DMS153 (cell line): ENCODE data around the gene TDP1.

Source experiments
- DNase-seq: peaks from one replicate; lab custom pipeline; 2025; lab: John Stamatoyannopoulos, UW

Gene TDP1

DNA sequence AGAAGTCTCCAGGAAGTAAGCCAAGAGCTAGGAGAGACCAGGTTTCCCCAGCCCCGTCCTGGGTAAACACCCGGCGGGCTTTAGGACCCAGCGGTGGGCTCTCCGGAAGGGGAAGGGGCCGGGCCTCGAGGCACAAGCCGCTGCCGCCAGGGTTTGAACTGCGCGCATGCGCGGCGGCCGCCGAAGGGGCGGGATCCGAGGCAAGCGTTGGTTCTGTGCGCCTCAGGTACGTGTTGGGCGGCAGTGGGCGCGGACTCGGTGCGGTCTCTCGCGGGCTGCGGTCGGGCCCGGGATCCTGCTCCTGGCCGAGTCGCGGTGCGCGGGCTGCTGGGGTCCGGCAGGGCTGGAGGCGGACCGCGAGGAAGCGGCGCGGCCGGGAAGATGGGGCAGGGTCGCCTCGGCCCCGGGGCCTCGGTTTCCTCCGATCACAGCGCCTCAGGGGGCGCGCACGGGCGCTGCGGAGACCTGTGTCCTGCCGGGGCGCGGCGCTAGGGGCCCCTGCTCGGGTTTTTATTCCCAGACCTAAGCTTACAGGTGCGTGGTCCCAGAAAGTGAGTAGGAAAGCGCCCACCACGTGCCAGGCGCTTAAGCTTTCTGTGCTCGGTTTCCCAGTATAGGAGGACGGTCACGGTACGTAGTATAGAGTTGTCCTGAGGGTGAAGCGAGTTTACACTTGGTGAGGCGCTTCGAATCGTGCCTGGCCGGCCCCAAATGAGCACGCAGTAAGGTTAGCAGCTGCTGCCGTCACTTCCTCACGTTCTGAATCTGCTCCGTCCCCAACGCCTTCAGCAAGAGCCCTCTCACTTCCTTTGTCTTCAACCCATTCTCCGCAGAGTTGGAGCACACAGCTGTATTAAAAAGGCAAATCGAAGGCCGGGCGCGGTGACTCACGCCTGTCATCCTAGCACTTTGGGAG is at the start of gene TDP1:
TDP1 (plus strand) TSS at position 183 of the 916 bp plus-strand sequence. CDS start 7,188 bp downstream, outside the sequence.
- peak; percentile 94 for DNase-seq

DNA sequence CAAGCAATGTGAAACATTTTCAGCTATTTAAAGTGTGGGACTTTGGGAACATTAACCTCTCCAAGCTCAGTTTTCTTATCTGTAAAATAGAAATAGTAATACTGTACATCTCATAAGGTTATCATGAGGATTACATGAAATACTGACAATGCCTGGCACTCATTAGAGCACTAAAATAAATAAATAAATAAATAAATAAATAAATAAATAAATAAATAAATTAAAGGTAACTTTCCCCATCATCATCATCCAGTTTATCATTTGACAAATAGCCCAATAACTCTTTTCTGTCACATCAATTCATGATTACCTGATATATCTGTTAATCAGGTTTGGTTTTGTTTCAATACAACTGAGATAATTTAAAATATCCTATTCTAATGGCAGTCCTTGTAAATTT is 49.7 kb upstream of the TDP1 start:
- no peak for DNase-seq

DNA sequence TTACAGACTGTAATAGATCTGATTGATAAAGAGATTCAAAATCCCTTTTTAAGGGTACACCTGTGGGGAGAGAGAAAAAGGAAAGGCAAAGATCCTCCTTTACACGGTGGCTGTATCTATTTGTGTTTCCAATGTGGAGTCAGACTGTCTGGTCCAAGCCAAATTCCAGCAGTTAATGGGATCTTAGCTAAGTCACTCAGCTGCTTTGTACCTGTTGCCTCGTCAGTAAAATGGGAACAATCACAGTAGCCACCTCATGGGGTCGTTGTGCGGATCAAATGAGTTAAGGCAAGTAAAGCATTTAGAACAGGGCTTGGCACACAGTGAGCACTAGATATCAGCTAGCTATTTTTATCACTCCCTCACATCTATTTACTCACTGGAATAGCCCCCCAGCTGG is 48.1 kb upstream of the TDP1 start:
- DNase-seq: no peak

DNA sequence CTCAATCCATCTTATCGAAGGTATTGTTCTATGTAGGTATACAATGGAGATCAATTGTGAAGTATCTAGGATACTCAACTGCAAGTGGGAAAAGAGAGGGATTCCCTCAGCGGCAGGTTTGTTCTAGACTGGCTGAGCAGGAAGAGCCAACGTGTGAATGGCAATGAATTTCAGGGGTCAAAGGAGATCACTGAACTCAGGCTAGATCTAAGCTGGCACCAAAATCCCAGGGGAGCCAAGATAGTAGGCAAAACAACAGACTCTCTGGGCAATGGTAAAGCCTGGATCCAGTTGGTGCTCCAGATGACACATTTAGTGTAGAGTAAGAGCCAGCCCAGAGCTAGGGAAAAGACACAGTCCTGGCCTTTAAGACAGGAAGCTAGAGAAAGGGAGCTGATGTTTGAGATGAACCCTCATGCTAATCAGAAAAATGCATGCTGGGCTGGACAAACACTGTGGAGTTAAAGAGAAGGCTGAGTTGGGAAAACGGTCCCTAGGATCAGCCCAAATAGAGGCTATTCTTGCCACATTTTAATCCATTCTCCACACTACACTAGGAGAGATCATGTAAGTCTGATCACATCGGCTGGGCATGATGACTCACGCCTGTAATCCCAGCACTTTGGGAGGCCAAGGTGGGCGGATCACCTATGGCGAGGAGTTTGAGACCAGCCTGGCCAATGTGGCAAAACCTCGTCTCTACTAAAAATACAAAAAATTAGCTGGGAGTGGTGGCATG is 46.8 kb upstream of the TDP1 start:
- no peak for DNase-seq

DNA sequence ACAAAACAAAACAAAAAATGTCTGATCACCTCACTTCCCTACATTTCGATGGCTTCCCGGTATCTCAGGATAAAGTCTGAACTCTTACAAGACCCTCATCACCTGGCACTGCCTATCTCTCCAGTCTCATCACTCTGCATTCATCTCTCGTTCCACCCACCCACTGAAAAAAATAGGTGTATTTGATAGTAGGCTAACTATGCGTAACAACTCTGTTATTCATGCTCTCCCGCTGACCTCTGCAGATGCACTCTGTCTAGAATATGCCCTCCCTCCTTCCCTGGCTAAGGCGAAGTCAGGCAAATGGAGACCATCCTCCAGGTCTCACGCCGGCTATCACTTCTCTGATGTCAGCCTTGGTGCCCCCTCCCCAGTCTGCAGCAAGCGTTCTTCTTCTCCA is 46.1 kb upstream of the TDP1 start:
- no peak for DNase-seq

DNA sequence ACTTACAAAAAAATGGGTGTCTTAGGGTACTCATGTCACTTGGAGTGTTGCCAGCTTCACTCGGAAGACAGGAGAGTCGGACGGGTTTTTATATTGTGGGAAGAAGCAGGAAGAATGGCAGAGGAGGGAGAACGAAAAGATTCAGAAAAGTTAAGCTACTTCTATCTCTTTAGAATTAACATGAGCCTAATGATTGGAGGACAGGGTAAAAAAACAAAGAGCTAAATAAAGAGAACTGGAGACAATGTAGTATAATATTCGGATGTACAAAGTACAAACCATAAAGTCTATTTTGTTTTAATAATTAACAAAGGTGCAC is 45.1 kb upstream of the TDP1 start:
- no peak for DNase-seq

DNA sequence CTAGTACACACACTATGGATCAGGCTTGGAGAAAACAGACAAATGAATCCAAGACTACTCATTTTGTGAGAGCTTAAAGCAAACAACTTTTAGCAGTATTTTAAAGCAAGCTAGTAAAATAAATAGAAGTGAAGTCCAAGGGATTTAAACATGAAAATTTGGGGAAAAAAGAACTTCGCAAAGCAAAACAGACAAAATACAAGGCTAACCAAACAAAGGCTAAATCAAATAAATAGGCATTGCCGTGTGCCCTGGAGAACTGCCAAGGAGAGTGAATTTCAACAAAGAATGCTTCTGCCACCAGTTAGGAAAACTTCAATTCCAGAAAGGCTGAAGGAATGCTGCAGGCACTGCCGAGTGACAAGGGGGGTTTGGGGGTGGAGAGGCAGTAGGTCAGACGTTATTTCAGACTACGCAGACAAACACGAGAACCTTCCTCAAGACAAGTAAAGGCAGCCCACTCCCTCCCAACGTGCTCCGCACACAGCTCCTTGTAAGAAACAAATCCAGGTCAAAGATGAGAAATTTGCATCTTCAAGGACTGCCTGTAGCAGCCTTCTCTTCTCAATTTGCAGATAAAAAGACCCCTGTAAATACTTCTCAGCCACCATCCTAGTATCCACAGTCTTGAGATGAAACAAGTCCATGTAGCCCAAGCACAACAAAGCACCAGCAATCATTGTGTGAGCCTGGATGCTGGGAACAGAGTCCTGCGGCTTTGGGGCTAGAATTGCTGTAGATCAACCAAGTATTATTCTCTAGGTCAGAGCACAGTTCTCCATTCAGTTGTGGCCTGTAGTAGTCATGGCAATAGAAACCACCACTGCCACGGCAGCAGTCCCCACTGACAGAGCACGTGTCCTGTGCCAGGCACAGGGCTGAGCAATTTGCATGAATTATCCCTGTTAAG is 44.5 kb upstream of the TDP1 start:
- DNase-seq: no peak

DNA sequence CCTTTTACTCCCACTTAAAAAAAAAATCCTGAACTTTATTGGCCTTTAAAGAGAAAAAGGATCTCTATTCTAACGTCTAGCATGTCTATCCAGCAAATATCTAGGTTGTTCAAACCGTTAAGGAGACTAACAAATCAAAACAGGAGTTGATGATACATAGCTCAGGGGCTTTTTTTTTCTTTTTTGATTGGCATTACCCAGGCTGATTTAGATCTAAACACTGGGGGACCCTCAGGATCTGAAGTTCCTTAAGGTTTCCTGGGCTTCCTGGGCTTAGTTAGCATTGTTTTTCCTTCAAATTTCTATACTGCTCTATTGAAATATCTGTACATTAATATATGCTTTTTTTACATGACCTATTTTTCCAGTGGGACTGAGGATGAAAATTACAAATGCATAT is 43.5 kb upstream of the TDP1 start:
- DNase-seq: no peak

DNA sequence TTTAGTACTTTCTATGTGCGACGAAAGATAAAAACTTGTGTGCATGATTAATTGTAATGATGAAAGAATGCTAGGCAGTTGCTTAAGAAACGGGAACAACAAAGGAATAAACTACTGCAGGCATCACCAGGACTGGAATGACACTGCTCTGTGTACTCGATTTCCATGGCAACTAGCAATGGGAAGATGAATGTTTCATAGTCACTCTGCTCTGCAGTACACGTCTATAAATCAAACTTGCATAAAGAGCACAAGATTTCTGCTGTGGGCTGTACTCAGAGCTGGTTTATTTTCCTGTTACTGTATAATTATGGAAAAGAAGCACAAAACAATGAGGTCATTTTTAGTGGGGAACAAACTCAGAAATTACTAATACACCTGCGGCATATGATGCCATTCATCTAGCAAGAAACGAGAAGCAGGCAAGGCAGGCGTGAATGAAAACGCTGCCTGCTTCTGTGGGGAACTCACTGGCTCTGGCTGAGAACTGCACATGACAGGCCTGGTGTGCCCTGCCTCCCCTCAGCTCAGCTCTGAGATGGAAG is 43.0 kb upstream of the TDP1 start:
- DNase-seq: no peak

DNA sequence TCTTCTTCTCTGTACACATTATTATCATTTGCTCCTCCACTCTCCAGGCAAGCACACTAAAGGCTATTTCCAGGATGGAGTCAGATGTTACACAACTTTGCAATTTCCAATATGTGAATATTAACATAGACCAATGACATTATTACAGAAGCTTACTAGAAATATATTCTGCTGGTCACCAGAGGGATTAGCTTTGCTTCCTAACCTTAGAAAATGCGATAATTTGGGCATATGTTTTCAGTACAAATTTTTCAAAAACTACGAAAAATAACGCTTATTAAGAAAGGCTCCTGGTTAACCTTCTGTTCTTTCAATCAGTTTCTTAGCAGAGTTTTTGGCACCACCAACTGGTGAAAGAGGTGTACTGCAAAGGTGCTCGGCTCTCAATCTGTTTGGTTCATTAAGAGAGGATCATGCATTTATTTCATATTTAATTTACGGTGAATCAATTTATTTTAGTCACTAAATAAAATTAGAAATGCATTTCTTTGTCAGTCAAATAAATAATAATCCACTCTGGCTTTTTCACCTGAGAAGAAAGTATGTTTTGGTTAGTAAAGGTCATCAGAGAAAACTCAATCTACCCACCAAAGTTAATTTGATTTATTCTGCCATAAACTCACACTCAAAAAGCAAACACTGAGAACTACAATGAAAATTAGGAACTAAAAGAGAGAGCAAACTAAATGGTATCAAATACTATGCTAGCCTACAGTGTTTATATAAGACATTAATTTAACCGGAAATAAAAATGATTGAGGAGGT is 40.4 kb upstream of the TDP1 start:
- peak; percentile 19 for DNase-seq

DNA sequence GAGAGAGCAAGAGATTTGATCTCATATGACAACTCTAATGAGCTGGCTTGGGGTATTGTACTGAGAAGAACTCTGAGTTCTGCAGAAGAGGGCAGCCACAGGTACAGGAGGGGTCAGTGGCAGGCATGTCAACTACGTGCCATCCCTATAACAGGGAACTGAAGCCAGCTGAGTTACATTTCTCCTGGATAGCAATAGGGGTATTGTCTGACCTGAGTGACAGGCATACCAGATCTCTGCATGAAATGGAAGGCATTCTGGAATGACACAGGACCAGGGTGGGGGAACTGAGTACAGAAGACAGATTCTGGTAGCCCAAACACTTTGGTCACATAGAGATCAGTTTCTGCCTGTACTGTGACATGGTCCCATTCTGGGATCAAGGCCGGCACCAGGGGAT is 37.0 kb upstream of the TDP1 start:
- DNase-seq: no peak

DNA sequence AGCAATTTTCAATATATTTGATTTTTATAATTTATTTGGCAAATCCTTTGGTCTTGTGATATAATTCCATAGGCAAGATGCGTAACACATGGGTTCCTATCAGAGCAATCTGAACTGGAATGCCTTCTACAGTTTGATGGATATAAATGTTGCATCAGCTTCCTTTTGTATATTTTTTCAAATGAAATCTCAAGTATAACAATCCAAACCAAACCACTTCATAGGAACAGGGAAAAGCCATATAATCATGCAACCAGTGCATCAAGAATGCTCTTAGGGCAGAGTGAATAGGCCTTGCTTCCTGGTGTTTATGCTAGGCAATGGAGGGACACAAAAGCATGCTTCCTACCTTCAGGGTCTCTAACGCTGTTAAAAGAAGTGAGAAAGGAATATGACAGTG is 35.7 kb upstream of the TDP1 start:
- no peak for DNase-seq

DNA sequence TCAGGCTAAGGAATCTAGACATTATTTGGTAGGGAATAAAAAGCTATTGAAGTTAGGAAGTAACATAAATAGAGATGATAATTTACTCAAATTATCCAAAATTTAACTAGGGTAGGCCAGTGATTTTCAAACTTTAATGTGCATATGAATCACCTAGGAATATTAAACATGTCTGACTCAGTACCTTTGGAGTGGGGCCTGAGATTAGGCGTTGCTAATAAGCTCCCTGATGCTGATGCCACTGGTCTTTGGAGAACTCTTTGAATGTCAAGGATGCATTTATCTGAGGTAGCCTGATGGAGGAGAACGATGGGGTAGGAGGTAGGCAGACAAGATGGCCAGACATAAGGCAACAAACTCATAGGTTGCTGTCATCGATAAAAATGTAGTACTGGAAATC is 34.4 kb upstream of the TDP1 start:
- DNase-seq: no peak

DNA sequence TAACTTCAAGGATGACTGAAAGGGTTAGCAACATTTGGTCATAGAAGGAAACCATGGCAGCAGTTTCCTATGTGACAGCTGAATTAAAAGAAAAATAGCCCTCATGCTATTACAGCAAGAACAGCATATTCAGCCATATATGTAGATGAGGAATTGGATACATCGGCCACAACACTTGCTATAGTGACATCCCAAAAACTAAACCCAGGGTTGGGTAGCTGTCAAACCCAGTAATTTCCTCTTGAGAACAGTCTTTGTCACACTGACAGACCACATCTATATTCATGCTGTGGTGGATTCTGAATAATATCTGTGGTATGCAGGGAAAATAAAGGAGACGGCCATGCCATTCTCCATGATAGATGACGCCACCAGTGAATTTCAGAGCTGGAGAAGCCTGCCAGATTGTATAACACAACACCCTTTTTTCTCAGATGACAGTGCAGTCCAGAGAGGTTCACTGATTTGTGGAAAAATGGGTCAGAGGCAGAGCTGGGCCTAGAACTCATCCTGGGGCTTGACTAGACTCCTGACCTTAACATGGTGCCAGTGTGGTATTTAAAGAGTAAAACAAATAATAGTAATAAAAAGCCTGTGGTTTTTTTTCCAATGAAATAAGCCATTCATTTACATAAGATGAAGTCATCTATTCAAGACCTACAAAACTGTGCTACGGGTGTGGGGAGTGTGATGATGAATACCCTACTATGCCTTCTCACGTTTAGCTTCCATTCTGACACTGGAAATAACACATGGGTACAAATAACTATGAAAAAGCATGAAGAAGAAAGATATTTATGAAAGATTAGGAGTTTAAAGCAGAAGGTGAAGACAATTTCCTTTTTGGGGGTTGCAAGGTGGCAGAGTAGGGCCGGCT is 33.5 kb upstream of the TDP1 start:
- no peak for DNase-seq

DNA sequence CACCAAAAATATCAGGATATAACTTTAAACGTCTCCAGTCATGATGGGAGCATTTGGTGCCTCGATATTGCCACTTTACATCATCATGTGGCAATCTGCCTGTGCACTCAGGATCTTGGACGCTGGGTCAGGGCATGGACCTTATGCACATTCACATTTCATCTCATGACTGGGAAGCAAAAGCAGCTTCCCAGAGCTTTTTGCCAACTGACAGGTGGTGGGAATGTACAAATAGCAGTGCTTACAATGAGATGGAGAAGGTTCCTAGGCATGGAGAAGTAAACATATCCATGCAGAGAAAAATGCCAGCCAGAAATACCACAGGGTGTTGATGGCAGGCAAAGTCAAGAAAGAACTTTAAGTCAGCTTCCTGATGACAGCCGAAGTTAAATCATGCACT is 31.5 kb upstream of the TDP1 start:
- DNase-seq: no peak

DNA sequence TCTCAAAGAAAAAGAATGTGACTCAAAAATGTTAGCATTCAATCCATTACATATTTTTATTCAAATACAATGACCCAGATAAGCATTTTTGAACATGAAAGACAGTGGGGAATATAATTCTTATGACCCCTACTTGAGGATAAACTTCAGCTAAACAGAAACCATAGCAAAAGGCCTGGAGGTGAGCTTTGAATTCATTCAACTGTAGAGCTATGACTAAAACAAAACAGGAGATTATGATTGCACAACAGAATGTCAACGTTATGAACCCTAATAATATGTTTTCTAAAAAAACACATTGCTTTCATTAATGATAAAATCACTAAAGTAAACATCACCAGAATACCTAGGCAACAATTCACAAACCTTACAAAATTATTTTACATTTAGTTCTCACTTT is 29.0 kb upstream of the TDP1 start:
- no peak for DNase-seq

DNA sequence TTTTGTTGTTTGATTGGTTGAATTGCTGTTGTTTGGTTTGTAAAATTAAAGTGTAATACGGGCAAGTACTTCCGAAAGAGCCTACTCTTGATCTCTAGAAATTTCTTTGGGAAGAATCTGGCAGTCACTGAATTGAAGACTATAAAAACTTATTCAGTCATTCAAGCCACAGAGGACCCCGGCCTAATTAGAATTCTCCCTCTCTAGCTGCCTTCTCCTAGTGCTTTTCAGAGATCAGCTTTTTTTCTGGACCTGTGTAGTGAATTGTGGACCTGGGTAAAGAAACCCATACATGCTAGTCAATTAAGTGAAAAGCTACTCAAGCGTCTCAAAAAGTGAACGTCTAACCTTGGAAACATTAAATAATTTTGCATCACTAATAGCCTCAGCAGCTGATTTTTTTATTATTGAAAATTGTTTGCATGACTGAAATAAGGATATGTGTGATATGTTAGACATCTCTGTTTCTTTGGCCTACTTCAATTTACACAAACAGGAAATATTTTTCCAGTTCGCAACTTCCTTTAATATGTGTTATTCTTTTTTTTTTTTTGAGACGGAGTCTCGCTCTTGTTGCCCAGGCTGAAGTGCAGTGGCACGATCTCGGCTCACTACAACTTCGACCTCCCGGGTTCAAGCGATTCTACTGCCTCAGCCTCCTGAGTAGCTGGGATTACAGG is 28.4 kb upstream of the TDP1 start:
- DNase-seq: no peak

DNA sequence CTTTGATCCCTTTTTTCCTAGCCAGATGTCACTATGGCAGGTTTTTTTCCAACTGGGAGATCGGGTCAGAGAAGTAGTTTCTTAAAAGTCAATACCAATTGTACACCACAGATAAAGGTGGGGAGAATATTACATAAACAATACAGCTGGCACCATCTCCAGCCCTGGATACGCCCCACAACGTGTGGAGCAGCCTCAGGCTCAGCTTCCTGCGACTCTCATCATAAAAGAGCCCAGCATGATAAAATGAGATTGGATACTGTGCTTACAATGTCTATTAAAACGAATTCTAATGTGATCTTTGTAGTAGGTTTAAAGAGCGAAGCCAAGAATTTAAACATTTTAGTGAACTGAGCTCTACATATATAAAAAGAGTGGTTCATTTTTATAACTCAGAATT is 22.7 kb upstream of the TDP1 start:
- DNase-seq: peak; percentile 6

DNA sequence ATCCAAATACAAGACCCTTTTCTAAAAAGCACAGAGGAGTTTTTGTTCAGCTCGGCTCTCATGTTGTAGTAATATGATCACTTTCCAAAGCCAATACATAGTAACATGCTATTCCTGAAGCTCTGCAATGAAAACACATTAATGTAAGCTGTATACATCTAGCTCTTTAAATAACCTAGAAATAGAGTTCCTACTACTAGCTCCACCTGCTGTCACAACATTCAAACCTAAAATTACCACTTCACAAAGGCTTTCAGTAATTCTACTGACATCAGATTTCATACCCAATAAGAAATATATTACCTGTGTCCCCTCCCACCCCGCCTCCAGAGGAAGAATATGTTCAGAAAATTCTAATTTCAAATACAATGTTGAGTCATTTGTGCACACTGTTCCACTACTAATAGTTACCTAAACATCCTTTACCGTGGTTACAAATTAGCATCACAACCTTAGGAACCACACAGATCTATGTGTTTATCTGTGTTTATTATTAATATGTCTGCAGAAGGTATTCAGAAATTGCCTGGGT is 19.0 kb upstream of the TDP1 start:
- peak; percentile 0 for DNase-seq
